ENCODE results near the gene PTPRO.
"Not testable (repeated sequence)": the region's sequence is repeated elsewhere in the genome, so short reads cannot be mapped to it uniquely, and the experiment has no call there.

PTPRO gene

DNA sequence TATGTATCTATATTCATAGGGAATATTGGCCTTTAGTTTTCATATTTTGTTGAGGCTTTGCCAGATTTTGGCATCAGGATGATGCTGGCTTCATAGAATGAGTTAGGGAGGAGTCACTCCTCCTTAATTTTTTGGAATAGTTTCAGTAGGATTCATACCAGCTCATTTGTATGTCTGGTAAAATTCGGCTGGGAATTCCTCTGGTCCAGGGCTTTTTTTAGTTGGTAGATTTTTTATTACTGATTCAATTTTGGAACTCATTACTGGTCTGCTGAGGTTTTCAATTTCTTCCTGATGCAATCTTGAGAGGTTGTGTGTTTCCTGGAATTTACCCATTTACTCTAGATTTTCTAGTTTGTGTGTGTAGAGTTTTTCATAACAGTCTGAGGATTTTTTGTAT lies 291.7 kb downstream of the PTPRO start:
- DNase-seq = no peak

DNA sequence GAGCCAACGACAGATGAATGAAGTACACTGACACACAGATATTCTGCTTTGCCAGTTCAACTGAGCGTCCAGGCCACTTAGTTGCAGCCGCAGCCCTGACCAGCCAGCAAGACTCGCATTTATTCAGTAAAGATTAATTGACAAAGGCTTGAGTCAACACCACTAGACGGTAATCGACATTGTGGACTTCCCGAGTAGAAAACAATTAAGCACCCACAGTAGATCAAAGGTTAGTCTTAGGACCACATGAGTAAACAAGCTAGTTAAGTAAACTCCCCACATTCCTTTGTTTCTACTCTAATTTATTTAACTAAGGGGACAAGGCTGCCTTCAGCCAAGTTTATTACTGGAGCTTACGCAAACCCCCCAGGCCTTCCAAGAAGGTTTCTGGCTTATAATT lies 294.2 kb downstream of the PTPRO start:
- not testable (repeated sequence) for DNase-seq

DNA sequence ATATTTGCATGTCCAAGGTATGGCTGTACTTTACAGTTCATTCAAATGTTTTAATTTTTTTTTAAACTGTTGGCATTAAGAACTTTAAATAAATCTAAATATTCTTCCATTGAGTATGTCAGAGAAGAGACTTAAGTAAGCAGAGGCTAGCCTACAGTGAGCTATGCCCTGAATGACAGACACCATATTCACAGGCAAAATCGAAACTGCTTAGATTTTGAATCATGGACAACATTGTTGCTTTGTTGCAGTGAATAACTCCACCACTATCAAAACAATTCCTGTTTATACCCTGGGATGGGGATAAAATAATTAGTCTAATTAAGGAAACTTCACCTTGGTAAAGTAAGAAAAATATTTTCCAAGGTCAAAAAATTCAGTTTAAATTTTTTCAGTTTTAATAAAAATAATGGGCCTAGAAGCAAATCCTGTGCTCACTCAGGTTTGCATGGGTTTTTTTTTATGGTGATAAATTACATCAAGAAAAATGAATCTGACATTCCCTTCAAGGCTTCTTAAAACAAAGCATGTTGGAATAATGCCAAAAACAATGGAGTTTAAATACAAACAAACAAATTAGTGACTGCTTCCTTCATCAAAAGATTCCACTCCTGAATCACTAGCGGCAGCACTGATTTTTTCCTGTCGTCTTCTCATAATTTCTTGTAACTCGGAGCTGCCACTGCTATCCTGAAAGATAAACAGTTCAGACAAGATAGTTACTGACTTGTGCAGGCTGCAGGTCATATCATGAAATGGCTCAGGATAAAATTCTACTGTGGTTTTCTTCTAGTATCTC lies 298.6 kb downstream of the PTPRO start:
- no peak for DNase-seq

DNA sequence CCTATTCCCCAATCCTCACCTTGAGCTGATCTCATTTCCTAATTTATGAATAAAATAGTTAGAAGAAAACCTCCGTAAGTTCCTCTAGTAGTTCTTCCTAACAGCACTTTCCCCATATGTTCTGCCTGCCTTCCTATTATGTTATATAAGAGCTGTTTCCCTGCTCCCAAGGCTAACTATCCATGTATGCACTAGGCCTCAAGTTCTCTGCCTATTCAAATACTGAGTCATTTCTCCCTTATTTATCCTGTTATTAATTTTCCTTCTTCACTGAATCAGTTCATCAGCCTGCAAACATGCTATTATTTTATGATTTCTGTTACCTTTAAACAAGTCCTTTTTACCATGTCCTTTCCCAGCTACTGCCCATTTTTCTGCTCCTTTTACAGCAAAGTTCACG lies 302.8 kb downstream of the PTPRO start:
- DNase-seq = no peak

DNA sequence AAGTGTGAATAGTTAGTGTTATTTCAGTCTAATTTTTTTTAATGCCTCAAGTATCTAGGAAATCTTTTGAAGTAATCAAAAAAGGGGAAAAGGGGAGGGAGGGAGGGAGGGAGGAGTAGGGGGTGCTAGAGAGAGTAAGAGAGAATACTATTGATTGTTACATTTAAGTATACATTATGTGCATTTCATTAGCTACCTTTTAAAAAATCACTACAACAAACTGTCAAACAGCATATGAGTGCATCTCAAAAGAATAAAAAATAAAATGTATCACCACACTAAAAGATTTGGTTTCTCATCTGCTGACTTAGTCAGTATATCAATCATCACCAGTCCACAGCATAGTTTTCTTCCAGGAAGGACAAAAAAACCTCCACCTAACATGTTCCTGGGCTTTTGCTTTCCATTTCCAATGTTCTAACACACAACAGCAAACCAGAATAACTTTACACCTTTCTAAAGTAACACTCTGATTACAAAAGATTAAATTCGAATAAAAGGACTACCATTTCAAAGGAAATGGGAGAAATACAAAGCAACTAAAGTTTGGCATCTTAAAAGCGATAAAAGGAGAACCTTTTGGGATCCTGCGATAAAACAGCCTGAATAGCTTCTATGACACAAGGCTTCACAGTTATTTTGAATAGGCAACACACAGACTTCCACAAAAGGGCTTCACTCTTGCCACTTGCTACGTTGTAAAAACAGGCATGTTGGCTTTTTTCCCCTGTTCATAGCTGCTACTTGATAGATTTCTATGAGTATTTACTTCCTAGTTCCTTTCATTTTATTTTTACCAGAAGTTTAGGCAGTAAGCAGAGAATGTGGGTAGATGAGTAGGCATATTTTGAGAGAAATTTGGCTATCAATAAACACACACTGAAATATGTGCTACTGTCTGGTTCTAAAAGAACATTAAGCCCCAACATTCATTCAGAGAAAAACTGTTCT lies 306.0 kb downstream of the PTPRO start:
- no peak for DNase-seq

DNA sequence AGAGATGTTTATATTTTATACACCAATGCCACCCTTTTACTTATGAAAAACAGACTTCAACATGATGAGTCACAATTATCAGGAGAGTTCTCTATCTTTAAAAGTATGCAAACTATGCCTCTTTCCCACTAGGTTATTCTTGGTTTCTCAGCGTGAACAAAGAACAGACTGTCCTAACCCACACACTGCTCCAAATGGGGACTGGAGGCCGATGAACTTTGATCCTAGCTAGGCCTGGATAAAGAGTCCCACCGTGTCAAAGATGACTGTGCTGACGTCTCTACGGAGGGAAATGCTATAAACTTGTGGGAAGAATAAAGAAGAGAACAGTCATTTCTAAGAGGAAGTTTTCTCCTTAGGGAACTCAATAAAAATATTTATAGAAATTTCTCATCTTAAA lies 306.8 kb downstream of the PTPRO start:
- no peak for DNase-seq

- no peak for DNase-seq
These were observed 307.5 kb downstream of the PTPRO start for GRCh38 chr12:15629761-15630160.

- DNase-seq = no peak
These were observed 308.9 kb downstream of the PTPRO start for GRCh38 chr12:15631007-15631715.

- no peak for DNase-seq
These were observed 310.4 kb downstream of the PTPRO start for GRCh38 chr12:15632708-15633107.

- no peak for DNase-seq
These were observed 310.9 kb downstream of the PTPRO start for GRCh38 chr12:15633201-15633600.

DNA sequence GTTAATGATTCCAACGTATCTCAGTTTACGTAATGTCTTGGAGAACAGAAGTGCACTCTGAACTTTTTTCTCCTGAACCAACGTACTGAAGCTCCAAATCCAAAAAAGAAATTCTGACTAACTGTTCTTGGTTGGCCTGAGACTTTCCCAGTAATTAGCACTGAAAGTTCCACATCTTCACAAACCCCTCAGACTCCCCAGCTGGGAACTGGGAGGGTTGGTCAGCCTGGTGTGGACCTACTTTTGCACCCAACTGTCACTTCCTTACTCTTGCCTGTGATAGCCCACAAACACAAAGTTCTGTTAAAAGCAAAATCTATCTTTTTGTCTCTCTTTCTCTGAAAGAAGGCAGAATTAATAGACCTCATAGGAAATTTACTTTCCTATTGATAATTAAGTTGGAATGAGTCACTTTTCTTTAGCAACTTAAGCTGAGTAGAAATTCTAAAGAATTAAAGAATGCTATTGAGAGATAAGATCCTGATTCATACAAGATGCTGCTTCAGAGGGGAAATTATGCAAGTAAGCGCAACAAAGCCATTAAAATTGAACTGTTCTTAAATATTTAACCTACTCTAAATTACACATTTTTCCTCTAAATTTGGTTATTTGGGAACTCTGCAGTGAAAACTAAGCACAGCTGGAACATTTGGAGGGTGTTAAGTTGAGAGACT lies 311.8 kb downstream of the PTPRO start:
- no peak for DNase-seq

GRCh38 chr12:15636060-15636890 lies 314.0 kb downstream of the PTPRO start:
- DNase-seq = no peak

DNA sequence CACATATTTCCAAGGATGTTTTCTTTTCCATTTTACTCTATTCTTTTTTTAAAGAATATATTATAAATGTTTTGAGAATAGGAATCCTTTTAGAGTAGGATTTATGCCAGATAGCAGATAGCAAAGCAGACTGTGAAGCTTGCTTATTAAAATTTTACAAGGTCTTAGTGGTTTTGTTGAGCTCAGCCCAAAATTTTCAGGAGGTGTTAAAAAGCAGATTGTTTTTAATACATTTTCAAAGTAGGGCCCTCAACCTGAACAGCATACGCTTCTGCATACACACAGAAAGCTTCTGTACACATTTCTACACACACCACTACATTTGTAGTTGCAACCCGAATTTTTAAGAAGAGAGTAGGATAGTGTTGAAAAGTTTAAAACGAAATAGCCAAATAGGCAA lies 315.9 kb downstream of the PTPRO start:
- DNase-seq = no peak

DNA sequence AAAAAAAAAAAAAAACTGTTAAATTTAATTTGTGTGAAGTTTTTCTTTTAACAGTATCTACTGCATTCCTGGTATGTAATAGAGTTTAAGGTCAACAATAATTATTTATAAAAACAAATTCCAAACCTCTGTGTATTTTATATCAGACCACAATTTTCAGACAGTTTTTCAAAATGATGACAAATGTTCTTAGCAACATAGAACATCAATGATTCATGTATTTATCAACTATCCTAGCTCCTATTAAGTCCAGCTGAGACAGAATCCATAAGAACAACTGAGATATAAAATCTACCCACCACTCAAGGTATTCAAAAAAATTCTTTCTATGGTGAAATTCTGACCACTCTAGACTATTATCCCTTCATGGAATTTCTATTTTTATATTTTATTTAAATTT lies 322.4 kb downstream of the PTPRO start:
- DNase-seq = no peak

DNA sequence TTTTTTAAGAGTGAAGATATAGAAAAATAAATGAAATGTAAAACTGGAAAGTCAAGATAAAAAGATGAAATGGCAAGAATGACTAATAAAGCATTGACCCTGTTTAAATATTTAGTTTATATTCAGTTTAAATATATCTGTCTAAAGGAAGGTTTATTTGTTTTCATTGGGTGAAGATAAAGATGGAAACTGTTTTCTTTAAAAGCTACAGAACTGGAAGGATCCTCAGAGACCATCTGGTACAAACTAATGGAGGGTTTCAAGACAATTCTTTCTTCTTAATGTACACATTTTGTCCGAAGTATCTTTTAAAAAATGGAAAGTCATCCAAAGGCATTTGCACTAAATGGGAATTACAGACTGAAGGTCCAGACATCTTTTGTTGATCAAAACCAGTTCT lies 324.3 kb downstream of the PTPRO start:
- no peak for DNase-seq
